ENCODE data around the gene LMX1B.
"Not testable (repeated sequence)": the region's sequence is repeated elsewhere in the genome, so short reads cannot be mapped to it uniquely, and the experiment has no call there.

The LMX1B gene

DNA sequence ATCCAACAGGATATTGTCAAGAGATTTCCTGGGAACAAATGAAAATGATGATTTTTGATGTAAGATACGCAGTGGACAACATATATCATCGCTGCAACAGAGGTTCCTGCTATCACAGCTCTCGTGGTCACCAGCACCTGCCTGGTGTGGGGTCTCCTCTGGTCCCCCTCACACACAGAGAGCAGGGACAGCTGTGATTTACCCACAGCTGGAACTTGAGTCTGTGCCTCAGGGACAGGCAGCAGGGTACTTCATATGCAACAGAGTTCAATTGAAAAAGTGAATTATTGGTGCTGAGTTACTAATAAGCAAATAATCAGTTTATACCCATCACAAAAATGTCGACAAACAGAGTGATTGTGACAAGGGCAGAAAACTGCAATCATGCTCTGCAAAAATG is 93.4 kb downstream of the LMX1B start:
- no peak for TF ChIP-seq POU2F2 (IDR thresholded peaks at IDR 0.05; ENCODE audit: low read depth, low read length)
- DNase-seq (ENCODE audit: insufficient read length, low spot score) (no peak), FAIRE-seq (no peak)

DNA sequence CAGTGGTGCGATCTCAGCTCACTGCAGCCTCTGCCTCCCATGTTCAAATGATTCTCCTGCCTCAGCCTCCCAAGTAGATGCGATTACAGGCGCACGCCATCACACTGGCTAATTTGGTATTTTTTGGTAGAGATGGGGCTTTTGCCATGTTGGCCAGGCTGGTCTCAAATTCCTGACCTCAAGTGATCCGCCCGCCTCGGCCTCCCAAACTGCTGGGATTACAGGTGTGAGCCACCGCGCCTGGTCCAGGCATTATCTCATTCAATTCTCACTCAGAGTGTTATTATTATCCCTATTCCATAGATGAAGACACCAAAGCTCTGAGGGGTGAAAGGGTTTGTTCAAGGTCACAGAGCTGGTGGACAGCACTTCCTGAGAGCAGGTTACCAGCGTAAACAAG is 94.0 kb downstream of the LMX1B start:
- FAIRE-seq; DNase-seq (ENCODE audit: insufficient read length, low spot score): not testable (repeated sequence)

DNA sequence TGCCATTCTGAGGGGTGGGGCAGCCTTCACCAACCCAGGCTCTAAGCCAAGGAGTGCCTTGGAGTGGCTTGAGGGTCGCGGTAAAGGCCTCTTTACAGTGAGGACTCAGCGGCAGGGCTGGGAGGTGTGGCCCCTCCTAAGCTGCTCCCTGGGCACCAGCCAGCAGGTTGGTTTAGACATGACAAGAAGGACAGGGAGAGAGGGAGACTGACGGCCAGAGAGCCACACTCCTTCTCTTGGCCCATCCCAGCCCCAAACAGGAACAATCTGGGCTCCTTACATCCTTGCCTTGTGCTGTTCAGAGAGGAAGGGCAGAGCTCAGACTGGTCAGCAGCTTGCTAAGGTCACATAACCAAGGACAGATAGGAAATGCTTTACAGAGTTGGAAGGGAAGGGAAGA is 94.5 kb downstream of the LMX1B start:
- DNase-seq (ENCODE audit: insufficient read length, low spot score) (no peak), FAIRE-seq (no peak)
- TF ChIP-seq PAX5 (IDR thresholded peaks at IDR 0.05; ENCODE audit: insufficient read depth, low read length, severe bottlenecking): no peak
- no peak for TF ChIP-seq POLR2AphosphoS5 (IDR thresholded peaks at IDR 0.05; ENCODE audit: low read depth, low read length)

DNA sequence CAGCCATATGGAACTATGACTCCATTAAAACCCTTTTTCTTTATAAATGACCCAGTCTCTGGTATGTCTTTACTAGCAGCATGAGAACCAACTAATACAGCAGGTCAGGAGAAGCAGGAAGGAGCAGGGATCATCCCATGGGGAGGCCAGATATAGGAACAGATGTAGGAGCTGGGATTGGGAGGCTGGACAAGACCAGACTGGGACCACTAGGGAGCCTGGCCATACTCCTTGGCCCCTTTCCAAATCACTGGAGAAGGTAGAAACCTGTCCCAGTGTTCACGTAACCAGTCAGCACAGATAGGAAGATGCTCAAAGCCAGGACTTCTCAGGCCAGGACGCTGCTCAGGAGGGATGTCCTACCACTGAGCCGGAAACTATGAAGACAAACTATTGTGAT is 95.5 kb downstream of the LMX1B start:
- TF ChIP-seq SPI1 (IDR thresholded peaks at IDR 0.05; ENCODE audit: low read depth, low read length) (no peak), TAF1 (IDR thresholded peaks at IDR 0.05; ENCODE audit: low read depth, low read length) (no peak), POLR2A (IDR thresholded peaks at IDR 0.05; ENCODE audit: low read depth, low read length) (no peak), POLR2AphosphoS5 (IDR thresholded peaks at IDR 0.05; ENCODE audit: low read depth, low read length) (no peak), POU2F2 (IDR thresholded peaks at IDR 0.05; ENCODE audit: low read depth, low read length) (no peak), PAX5 (IDR thresholded peaks at IDR 0.05; ENCODE audit: insufficient read depth, low read length, severe bottlenecking) (no peak)
- DNase-seq (ENCODE audit: insufficient read length, low spot score) (no peak), FAIRE-seq (no peak)

DNA sequence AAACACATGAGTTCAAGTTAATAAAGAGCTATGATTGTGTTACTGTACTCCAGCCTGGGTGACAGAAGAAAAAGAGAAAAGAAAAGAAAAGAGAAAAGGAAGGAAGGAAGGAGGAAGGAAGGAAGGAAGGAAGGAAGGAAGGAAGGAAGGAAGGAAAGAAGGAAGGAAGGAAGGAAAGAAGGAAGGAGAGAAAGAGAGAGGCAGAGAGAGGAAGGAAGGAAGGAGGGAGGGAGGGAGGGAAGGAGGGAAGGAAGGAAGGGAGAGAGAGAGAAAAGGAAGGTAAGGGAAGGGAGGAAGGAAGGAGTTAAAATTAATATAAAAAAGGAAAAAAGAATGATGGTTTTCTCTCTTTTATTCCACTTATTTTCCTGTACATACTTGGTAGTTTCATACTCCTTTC is 101.7 kb downstream of the LMX1B start:
- DNase-seq (ENCODE audit: insufficient read length, low spot score): no peak
- no peak for FAIRE-seq
- TF ChIP-seq TAF1 (IDR thresholded peaks at IDR 0.05; ENCODE audit: low read depth, low read length) (no peak), SPI1 (IDR thresholded peaks at IDR 0.05; ENCODE audit: low read depth, low read length) (no peak), POU2F2 (IDR thresholded peaks at IDR 0.05; ENCODE audit: low read depth, low read length) (no peak), POLR2A (IDR thresholded peaks at IDR 0.05; ENCODE audit: low read depth, low read length) (no peak), PAX5 (IDR thresholded peaks at IDR 0.05; ENCODE audit: insufficient read depth, low read length, severe bottlenecking) (no peak), POLR2AphosphoS5 (IDR thresholded peaks at IDR 0.05; ENCODE audit: low read depth, low read length) (no peak)

DNA sequence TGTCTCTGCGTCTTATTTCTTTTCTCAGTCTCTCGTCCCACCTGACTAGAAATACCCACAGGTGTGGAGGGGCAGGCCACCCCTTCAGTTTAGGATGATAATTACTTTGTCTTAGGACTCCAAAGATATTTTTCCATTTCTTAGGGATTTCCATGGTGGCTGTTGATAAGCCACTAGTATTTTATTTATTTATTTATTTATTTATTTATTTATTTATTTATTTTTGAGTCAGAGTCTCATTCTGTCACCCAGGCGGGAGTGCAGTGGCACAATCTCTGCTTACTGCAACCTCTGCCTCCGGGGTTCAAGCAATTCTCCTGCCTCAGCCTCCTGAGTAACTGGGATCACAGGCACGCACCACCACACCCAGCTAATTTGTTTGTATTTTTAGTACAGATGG is 103.7 kb downstream of the LMX1B start:
- not testable (repeated sequence) for DNase-seq (ENCODE audit: insufficient read length, low spot score); FAIRE-seq

DNA sequence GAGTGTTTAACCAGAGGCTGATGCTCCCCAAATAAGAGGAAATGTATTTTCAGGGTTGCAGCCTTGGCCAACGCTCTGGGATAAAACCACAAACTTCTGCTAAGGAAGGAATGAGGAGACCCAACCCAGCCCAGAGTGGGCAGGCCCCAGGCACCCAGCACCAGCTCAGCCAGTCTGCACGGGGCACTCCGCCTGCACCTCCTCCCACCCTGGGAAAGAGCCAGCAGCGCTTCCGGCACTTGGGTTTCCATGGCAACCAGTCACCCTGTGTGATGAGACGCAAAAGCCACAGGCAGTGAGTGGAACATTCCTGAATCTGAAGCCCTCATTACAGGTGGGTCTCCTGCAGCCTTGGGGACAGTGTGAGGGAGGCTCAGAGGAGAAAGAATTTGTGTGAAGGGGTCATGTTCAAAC is 105.9 kb downstream of the LMX1B start:
- DNase-seq (ENCODE audit: insufficient read length, low spot score) (peak; percentile 57), FAIRE-seq (peak; percentile 97)
- TF ChIP-seq SPI1 (IDR thresholded peaks at IDR 0.05; ENCODE audit: low read depth, low read length): no peak
- TF ChIP-seq POLR2A (IDR thresholded peaks at IDR 0.05; ENCODE audit: low read depth, low read length): no peak
- no peak for TF ChIP-seq POLR2AphosphoS5 (IDR thresholded peaks at IDR 0.05; ENCODE audit: low read depth, low read length)
- TF ChIP-seq PAX5 (IDR thresholded peaks at IDR 0.05; ENCODE audit: insufficient read depth, low read length, severe bottlenecking): no peak
- TF ChIP-seq TAF1 (IDR thresholded peaks at IDR 0.05; ENCODE audit: low read depth, low read length): no peak

DNA sequence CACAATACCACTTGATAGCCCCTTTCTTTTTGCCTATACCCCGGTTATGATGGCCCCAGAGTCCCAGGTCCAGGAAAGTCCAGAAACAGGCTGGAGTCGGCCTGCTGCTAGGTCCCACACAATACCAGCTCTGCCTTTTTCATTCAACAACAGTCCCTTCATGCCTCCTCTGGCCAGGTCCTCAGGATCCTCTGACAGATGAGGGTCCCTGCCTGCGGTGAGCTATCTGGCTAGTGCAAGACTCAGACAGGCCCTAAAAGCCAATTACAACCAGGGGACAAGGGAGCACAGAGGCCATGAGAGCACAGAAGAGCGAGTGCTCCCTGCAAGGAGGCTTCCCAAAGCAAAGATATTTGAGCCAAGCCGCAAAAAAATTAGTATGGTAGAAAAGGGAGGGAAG is 106.3 kb downstream of the LMX1B start:
- no peak for TF ChIP-seq POU2F2 (IDR thresholded peaks at IDR 0.05; ENCODE audit: low read depth, low read length)
- no peak for TF ChIP-seq PAX5 (IDR thresholded peaks at IDR 0.05; ENCODE audit: insufficient read depth, low read length, severe bottlenecking)
- no peak for TF ChIP-seq POLR2A (IDR thresholded peaks at IDR 0.05; ENCODE audit: low read depth, low read length)
- TF ChIP-seq SPI1 (IDR thresholded peaks at IDR 0.05; ENCODE audit: low read depth, low read length): no peak
- TF ChIP-seq POLR2AphosphoS5 (IDR thresholded peaks at IDR 0.05; ENCODE audit: low read depth, low read length): no peak
- TF ChIP-seq TAF1 (IDR thresholded peaks at IDR 0.05; ENCODE audit: low read depth, low read length): no peak
- FAIRE-seq (no peak), DNase-seq (ENCODE audit: insufficient read length, low spot score) (no peak)

DNA sequence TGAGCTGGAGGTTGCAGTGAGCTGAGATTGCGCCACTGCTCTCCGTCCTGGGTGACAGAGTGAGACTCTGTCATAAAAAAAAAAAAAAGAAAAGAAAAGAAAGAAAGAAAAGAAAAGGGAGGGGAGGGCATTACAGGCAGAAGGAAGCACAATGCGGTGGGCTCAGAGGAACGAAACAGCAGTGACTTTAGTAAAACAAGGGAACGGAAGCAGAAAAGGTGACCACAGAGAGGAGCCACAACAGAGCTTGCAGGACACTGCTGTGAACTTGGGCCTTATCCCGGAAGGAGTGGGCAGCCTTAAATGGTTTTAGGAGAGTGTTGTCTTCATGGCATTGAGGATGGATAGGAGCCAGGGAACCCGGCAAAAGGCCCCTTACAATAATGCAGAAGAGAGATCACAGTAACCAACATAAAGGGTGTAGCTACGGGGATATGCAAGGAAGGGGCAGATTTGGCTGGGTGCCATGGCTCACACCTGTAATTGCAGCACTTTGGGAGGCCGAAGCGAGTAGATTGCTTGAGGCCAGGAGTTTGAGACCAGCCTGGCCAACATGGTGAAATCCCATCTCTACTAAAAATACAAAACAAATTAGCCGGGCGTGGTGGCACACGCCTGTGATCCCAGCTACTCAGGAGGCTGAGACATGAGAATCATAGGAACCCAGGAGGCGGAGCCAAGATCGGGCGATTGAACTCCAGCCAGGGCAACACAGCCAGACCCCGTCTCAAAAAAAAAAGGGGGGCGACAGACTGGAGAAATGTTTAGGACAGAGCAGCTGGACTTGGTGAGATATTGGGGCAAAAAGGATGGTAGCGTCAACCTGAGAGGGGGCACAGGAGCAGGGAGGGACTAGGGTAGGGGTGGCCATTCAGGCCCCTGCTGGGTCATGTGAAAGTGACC is 107.2 kb downstream of the LMX1B start:
- FAIRE-seq (peak; percentile 72), DNase-seq (ENCODE audit: insufficient read length, low spot score) (no peak)
- TF ChIP-seq PAX5 (IDR thresholded peaks at IDR 0.05; ENCODE audit: insufficient read depth, low read length, severe bottlenecking): no peak
- no peak for TF ChIP-seq POLR2A (IDR thresholded peaks at IDR 0.05; ENCODE audit: low read depth, low read length)
- no peak for TF ChIP-seq SPI1 (IDR thresholded peaks at IDR 0.05; ENCODE audit: low read depth, low read length)
- TF ChIP-seq POU2F2 (IDR thresholded peaks at IDR 0.05; ENCODE audit: low read depth, low read length): no peak
- no peak for TF ChIP-seq TAF1 (IDR thresholded peaks at IDR 0.05; ENCODE audit: low read depth, low read length)

DNA sequence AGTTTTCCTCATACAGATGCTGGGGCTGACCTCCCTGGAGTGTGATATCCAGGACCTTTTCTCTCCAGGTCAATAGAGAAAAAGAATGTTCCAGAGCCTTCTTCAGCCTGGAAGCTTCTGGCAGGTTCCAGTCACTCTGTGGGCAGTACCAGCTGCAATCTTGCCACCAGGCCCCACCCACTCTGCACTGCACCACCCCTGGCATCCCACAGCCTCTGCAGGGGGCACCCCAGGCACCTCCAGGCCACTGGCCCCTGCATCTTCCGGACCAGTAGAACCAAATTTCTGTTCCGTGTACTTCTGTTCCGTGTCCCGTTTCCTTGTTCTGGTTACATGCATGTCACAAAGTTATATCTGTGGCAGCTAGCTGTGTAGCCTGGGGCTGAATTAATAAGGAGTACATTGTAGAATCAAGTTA is 107.8 kb downstream of the LMX1B start:
- FAIRE-seq (no peak), DNase-seq (ENCODE audit: insufficient read length, low spot score) (no peak)
- TF ChIP-seq TAF1 (IDR thresholded peaks at IDR 0.05; ENCODE audit: low read depth, low read length) (no peak), POU2F2 (IDR thresholded peaks at IDR 0.05; ENCODE audit: low read depth, low read length) (no peak), PAX5 (IDR thresholded peaks at IDR 0.05; ENCODE audit: insufficient read depth, low read length, severe bottlenecking) (no peak), SPI1 (IDR thresholded peaks at IDR 0.05; ENCODE audit: low read depth, low read length) (no peak), POLR2AphosphoS5 (IDR thresholded peaks at IDR 0.05; ENCODE audit: low read depth, low read length) (no peak), POLR2A (IDR thresholded peaks at IDR 0.05; ENCODE audit: low read depth, low read length) (no peak)

All from GM12891 (cell line).